DMS153 (cell line): ENCODE data around the gene MAP3K4.

Experiments used
- DNase-seq: peaks from one replicate; lab custom pipeline; 2025; lab: John Stamatoyannopoulos, UW

MAP3K4 gene

DNA sequence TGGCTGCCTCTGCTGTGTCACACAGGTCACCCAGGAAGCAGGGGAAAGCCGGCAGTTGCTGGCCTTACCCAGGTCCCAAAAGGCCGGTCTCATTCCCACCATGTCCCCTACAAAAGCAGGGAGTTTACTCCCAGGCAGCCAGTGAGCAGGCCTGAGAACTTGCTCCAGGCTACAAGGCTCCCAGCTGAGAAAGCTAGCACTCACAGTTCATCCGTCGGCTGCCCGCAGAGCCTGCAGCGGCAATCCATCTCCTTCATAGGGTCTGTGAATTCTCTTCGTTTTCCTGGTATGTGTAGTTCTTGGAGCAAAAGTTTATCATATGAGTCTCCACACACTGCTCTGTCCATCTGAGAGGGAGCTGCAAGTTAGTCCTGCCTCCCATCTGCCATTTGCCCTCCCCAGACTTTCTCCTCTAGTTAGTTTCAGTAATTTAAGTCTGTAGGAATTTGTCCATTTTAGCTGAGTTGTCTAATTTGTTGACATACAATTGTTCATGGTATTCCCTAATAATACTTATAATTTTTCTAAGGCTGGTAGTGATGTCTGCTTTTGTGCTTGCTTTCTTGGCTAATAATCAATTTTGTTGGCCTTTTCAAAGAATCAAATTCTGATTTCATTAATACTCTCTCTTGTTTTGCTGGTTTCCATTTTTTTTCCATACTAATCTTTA is 135.6 kb downstream of the MAP3K4 start:
- DNase-seq, result no peak

- no peak for DNase-seq
Measured at GRCh38 chr6:161128230-161128629, 136.7 kb downstream of the MAP3K4 start.

DNA sequence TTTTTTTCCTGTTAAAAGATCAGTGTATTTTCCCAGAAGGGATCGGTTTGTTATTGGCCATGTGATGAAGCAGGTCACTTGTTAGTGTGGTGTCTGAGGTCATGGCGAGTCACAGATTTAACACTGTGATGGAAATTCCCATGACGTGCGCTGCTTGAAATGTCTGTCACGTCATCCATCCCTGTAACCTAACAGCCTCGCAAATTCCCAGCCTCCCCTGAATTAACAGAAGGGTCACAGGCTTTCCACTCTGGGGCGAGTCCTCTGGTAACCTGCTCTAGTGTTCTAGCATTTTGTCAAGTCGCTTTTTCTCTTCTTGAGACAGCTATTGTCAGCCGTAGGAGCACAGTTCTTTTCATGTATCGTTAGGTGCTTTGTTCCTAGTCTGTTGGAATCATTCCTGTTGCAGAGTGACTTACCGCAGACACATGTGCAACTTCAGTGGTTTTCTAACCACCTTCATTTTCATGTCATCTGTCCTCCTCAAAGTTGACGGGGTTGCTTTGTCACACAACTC is 137.2 kb downstream of the MAP3K4 start:
- no peak for DNase-seq

DNA sequence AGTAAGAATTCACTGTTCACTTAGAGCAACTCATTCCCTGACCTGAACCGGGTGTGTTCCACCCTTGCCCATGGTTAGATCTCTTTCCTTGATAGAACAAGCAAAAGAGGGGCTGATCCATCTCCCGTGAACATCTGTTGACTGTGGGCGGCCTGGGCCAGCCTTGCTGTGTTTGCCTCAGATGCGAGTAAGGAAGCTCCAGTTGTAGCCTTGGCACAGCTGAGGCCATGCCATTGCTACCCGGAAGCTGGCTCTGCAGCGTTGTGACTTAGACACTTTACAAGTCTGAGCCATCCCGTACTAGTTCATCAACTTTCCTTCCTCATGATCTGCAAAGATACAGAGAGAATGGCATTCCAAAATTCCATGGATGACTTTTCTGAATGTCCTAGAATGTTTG is 139.0 kb downstream of the MAP3K4 start:
- DNase-seq, result no peak

DNA sequence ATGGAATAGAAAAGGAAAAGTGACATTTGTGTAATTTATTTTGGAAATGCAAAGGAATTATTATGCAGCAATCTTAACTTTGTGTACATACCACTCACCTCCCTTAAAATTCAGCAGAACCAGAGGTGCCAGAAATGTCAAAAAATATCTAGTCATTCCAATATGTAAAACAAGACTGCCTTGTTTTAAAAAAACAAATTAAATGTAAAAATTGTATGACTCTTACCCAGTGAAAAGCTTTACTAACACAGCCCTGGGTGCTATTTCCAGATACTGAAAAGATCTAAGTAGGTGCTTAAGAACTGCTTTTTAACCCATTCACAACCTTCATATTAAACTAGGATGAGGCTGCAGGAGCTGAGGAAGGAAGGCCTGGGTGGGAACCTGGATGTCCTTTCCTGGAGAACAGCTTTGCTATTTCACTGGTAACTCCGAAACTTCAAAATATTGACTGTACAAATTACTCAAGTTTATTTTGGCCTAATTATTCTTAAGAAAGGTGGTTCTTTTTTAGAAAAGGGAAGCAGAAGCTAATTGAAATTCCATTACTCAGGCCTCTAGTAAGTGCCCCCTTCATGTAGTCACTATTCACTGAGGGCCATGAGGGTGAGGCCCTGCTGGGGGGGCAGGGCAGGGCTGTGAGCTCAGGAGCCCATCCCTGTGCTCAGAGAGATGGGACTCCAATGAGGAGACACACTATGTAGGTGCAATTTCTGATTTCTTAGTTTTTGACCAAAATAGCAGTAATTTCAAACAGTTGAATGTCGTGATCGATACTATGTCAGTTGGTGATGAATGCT is 139.6 kb downstream of the MAP3K4 start:
- DNase-seq, result no peak

GRCh38 chr6:161132384-161132783 is 140.8 kb downstream of the MAP3K4 start:
- no peak for DNase-seq

- no peak for DNase-seq
Measured at GRCh38 chr6:161133963-161134362, 142.4 kb downstream of the MAP3K4 start.

DNA sequence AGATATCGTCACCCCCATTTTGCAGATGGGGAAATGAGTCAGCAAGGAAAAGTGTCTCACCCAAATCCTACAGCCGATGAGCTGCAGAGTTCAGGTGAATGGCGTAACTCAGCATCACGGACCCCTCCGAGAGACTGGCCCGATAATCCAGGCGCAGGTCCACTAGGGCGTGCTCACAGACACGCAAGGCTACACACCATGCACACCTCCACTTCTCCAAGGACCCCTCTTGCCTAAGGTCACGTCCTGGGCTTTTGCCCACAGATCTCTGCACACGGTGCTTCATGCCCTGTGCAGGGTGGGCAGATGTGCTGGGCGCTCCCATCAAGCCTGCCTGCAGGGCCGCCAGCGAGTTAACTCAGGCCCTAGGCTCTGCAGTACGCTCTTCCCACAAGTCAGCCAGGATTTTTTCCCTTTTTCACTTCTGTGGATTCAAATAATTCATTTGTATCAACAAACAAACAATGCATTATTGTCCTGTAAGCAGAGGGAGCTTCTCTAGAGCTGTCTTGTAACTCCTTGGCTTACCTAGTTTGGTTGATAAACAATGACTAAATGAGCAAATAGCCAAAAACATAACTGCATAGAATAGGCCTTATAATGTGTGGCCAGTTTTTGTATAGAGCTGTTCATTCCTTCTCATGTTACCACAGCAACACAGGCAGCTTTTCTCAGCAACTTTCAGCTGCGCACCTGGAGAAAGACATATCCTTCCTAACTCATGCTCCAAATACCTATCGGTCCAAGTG is 143.2 kb downstream of the MAP3K4 start:
- no peak for DNase-seq

DNA sequence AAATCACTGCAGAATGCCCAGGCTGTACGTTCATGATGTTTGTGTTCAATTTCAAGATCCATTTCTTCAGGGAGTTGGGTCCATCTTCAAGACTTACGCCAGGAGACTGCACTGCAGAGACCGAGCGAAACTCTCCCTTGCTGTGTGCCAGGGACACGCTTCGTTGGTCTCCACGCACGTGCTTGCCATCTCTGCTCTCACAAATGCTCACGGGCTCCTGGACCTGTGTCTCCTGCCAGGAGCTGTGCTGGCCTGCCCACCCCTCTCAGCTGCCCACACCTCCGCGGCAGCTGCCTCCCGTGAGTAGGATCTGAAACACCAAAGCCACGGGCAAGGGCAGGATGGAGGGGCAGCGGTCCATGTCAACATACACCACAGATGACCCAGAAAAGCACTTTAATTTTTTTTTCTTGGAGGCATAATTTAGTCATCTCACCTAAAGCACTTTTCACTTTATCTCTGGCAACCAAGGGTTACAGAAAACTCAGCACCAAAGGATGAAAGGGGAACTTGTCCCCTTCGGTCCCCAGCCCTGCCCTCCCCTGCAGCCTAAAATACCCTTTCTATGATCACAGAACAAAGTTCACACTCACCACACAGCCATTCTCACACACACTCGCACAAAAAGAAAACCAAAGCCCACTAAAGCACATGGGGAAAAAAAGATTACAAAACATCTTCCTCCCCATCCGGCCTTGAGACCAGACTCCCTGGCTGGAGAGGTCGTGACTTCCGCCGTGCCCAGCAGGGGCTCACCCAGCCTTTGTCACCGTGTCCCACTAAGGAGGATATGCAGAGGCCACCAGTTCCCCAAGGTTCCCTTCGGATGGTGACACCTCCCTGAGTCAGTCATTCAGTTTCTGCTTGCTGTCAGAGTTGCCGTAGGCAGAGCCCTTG is 144.4 kb downstream of the MAP3K4 start:
- no peak for DNase-seq

GRCh38 chr6:161136655-161137054 is 145.1 kb downstream of the MAP3K4 start:
- DNase-seq, result no peak

- no peak for DNase-seq
Measured at GRCh38 chr6:161137320-161137719, 145.8 kb downstream of the MAP3K4 start.

DNA sequence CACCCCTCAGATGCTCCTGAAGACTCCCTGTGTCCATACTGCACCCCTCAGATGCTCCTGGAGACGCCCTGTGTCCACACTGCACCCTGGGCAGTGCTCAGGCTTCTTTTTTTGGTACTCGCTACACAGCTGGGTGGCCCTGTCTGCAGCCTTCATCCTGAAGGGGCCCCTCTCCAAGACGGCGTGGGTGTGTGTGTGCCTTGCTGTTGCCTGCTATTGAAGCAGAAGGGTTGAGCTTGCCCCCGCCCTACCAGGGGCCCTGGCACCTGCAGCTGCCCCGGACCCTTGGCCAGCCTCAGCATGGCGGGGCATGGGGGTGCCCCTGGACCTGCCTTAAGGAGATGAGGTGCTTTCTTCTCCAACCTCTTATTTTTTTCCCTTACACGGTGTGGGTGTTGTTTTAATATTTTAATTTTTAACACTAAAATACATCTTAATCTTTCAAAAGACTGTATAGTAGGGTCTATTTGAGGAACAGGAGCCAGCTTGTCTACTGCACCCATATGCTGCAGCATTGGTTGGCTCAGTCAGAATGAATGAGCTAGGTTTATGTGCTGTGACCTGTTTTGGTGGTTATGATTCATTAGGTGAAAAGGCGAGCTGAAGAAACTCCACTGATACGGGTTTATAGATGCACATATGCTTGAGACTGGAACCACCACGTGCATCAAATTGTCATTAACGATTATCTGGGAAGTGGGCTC is 146.4 kb downstream of the MAP3K4 start:
- DNase-seq, result no peak

DNA sequence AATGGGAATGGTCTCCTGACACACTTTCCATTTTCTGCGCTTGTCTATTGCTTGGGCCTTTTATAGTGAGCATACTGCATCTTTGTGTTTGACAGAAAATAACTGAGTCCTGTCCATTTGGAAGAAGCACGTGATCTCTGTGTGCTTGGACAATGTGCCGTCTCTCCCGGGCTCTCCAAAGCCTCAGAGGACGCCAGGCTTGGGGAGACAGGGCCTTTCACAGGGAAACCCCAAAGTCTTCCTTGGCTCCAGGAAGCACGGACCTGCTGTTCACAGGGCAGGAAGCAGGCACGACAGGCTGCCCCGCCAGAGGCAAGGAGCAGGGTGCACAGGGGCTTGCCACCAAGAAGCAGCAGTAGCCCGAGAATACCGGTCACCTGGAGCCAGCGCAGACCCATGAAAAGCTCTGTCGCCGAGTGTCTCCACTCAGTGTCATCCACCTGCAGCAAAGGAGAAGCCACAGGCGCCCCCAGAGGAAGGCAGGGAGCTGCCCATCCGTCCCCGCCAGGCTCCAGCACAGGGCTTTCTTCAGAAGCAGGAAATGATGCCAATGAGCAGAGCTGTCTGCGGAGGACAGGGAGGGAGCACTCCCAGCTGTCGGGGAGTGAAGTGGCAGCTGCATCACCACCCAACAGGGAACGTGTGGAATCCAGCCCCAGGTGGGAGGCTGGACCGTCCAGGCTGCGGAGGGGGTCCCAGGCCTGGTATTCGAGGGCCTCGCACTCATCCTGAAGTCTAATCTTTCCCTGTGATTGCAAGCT is 147.2 kb downstream of the MAP3K4 start:
- no peak for DNase-seq

- DNase-seq, result no peak
Measured at GRCh38 chr6:161139304-161139765, 147.8 kb downstream of the MAP3K4 start.

GRCh38 chr6:161139766-161140553 is 148.4 kb downstream of the MAP3K4 start:
- no peak for DNase-seq

- DNase-seq, result no peak
Measured at GRCh38 chr6:161140554-161140875, 148.9 kb downstream of the MAP3K4 start.

GRCh38 chr6:161141173-161141572 is 149.6 kb downstream of the MAP3K4 start:
- DNase-seq, result no peak

DNA sequence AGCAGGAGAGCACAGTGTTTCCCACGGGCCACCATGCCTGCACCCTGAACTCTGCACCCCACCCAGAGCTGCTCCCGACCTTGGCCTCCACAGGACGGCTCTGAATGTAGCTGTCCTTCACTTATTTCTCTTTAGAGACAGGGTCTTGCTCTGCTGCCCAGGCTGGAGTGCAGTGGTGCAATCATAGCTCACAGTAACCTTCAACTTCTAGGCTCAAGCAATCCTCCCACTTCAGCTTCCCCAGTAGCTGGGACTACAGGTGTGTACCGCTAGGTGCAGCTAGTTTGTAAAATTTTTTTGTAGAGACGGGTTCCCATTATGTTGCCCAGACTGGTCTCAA is 151.4 kb downstream of the MAP3K4 start:
- DNase-seq, result no peak

DNA sequence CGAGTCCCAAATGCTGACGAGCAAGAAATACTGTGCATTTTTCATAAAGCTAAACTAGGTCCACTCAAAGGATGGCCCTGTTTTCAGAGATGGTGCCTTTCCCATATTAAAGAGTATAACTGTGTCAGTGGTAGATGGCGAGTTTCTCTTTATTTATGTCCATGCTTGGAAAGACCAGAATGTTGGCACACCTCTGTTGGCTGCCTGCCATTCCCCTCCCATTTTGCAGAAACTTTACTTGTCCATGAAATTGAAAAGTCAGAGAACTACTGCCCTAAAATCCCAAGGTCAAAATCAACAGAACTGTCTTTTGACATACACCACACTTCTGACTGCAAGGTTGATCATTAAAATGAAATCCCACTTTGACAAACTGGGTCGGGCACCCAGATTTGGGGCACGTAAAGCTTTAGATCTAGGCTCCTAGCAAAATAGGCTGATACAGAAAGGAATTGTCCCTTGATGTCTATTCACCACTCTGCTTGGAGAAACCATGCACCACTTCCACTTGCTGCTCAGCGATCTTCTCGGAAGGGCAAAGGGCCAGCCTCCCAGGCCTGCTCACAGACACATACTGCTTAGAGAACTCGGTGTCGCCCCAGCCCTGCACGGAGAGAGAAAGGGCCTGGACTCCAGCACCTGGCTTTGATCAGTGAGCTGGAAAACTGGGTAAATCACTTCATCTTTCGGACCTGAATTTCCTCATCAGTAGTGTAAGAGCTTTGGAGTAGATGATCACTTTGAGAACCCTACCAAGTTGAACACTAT is 152.3 kb downstream of the MAP3K4 start:
- no peak for DNase-seq
